Measurements from ENCODE around the gene QSOX1.

QSOX1 gene

DNA sequence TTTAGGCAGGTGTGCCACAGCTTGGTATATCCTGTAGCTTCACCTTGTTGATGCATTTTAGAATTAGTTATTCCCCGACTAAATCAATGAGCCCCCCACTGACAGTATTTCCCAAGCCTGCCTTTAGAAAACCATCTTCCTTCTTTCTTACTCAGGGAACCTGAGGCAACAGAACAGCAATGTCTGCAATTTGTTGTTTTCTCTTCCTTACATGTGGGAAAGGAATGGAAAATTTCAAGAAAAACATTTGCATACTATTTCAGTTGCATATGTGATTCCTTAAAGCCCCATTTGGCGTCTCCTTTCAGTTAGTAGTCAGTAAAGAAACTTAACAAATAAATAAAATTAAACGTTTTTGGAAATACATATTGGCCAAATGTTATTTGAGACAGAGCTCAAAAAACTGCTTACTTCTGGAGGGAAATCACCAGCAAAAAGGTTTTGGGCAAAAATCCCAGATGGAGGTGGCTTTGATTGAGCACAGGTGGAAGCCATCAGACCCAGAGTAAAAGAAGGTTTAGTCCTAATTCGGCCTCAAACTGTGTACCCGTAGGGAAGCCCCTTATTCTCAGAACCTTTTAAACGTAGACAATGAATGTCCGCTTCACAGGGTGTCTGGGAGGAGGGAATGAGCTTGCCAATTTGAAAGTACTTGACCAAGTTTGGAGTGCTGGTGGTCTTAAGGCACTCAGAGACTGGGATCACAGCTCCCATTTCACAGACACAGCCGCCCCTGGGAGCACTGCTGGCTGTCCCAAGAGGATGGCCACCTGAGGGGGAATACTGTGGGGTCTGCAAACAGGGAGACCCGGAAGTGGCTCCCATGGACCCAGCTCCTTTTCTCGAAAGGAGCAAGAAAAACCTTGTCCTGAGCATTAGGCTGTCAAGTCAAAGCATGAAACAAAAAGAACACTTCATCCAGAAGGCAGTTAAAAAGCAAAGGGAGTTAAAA is 84.8 kb downstream of the QSOX1 start:
- no peak for DNase-seq (ENCODE audit: low spot score in 2 of 2)

GRCh38 chr1:180241716-180242544 is 87.3 kb downstream of the QSOX1 start:
- peaks cover 5% of the 10 kb centered on the region for H3K4me1 Mint-ChIP-seq
- H3K9me3 Mint-ChIP-seq, result no peaks in the 10 kb centered on the region
- ATAC-seq (ENCODE audit: low read depth), result no peak
- no peak overlapping the region for H3K27ac Mint-ChIP-seq
- DNase-seq (ENCODE audit: low spot score in 2 of 2), result no peak
- H3K27me3 Mint-ChIP-seq, result peaks cover 28% of the 10 kb centered on the region
- H3K36me3 Mint-ChIP-seq, result no peaks in the 10 kb centered on the region
- no peak overlapping the region for H3K4me3 Mint-ChIP-seq

More for the DNA sequence above, 84.8 kb downstream of the QSOX1 start:
- Mint-ChIP-seq H3K9me3 (no peaks in the 10 kb centered on the region), H3K4me1 (peaks cover 16% of the 10 kb centered on the region), H3K27ac (no peak overlapping the region), H3K27me3 (peaks cover 34% of the 10 kb centered on the region), H3K36me3 (no peaks in the 10 kb centered on the region), H3K4me3 (no peak overlapping the region)
- no peak for ATAC-seq (ENCODE audit: low read depth)

DNA sequence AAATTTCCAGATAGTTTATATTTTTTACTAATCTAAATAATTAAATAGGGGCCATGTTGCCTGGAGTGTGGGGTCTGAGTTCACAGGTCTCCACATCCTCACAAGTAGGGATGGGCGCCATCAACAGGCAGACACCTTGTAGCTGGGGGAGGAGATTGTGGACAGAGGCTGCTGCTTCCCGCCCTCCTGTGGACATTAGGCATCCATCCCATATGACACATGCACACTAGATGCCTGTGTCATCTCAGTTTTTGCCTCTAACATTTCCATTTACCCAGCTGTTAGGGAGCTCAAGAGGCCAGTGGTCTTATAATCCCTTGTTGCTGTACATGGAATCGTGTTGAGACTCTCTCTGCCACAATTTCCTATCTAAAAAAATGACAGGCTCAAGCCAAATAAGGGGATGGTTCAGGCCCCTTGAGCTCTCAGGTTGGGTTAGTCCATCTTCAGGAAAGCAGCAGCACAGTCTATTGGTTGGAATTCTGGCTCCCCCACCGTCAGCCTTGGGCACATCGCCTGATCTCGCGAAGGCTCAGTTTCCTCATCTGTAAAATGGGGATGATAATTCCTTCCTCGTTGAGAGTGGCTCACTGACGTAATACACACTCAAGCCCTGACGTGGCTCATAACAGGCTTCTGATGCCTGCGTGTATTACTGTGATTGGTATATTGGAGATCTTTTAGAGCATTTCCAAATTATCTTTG is 89.0 kb downstream of the QSOX1 start:
- Mint-ChIP-seq H3K9me3 (no peaks in the 10 kb centered on the region), H3K27ac (no peak overlapping the region), H3K4me1 (peaks cover 5% of the 10 kb centered on the region), H3K36me3 (no peaks in the 10 kb centered on the region), H3K27me3 (peaks cover 21% of the 10 kb centered on the region), H3K4me3 (no peak overlapping the region)
- no peak for ATAC-seq (ENCODE audit: low read depth)
- no peak for DNase-seq (ENCODE audit: low spot score in 2 of 2)

DNA sequence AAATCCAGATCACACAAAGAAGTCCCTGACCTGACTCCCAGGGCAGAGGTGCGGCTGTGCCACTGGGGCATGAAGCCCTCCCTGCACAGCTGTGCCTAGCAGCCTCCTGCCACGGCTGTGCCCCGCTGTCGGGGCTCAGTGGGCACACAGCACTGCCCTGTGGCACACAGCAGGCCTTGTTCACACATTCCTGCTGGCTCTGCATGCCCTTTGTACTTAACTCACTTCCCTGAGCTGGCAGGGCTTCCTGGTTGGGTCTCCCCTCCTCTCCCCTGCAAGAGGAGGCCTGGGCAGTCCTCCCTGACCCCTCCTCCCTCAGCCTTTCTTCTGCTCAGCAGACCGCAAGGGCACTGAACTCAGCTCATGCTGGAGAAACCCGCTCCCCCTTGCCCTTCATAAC is 90.2 kb downstream of the QSOX1 start:
- Mint-ChIP-seq H3K27ac (no peak overlapping the region), H3K27me3 (peaks cover 21% of the 10 kb centered on the region), H3K4me1 (peaks cover 3% of the 10 kb centered on the region), H3K36me3 (no peaks in the 10 kb centered on the region), H3K9me3 (no peaks in the 10 kb centered on the region), H3K4me3 (no peak overlapping the region)
- ATAC-seq (ENCODE audit: low read depth) (no peak), DNase-seq (ENCODE audit: low spot score in 2 of 2) (no peak)

DNA sequence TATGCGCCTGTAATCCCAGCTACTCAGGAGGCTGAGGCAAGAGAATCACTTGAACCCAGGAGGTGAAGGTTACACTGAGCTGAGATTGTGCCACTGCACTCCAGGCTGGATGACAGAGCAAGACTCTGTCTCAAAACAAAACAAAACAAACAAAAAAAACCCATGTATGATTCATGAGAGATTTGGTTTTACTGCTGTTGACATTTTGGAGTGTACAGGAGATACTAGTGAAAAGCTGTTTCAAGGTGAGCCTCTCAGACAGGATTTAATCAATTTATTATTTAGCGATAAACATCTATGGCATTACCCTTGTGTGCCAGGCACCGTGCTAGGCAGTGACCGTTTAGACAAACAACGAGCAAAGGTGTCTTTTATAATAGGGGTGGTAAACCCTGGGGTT is 91.9 kb downstream of the QSOX1 start:
- ATAC-seq (ENCODE audit: low read depth), result no peak
- Mint-ChIP-seq H3K27me3 (peaks cover 29% of the 10 kb centered on the region), H3K4me1 (peaks cover 3% of the 10 kb centered on the region), H3K4me3 (no peak overlapping the region), H3K9me3 (no peaks in the 10 kb centered on the region), H3K27ac (no peak overlapping the region), H3K36me3 (no peaks in the 10 kb centered on the region)
- DNase-seq (ENCODE audit: low spot score in 2 of 2), result no peak

DNA sequence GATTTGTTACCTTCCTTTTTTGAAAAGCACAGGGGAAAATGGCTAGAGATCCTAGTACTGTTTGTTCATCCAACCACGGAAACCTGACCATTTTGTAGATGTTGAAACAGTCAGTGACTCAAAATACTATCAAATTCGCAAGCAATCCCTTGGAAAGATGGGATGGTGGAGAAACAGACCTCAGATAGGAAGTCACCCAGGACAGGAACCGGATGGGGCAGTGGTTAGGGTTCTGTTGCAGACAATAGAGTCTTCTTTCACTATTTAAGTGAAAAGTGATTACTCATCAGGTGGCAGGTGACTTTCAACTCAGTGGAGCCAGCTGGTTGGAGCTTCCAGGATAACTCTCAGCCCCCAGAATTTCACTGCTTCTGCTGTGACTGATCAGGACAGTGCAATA is 92.4 kb downstream of the QSOX1 start:
- Mint-ChIP-seq H3K27ac (no peak overlapping the region), H3K4me3 (no peak overlapping the region), H3K4me1 (peaks cover 1% of the 10 kb centered on the region), H3K36me3 (no peaks in the 10 kb centered on the region), H3K9me3 (no peaks in the 10 kb centered on the region), H3K27me3 (peaks cover 27% of the 10 kb centered on the region)
- ATAC-seq (ENCODE audit: low read depth) (no peak), DNase-seq (ENCODE audit: low spot score in 2 of 2) (no peak)

GRCh38 chr1:180247580-180247979 is 92.9 kb downstream of the QSOX1 start:
- H3K36me3 Mint-ChIP-seq, result no peaks in the 10 kb centered on the region
- H3K27me3 Mint-ChIP-seq, result peaks cover 24% of the 10 kb centered on the region
- no peak for ATAC-seq (ENCODE audit: low read depth)
- H3K4me1 Mint-ChIP-seq, result peaks cover 2% of the 10 kb centered on the region
- H3K27ac Mint-ChIP-seq, result no peak overlapping the region
- H3K4me3 Mint-ChIP-seq, result no peak overlapping the region
- H3K9me3 Mint-ChIP-seq, result no peaks in the 10 kb centered on the region
- DNase-seq (ENCODE audit: low spot score in 2 of 2), result no peak

DNA sequence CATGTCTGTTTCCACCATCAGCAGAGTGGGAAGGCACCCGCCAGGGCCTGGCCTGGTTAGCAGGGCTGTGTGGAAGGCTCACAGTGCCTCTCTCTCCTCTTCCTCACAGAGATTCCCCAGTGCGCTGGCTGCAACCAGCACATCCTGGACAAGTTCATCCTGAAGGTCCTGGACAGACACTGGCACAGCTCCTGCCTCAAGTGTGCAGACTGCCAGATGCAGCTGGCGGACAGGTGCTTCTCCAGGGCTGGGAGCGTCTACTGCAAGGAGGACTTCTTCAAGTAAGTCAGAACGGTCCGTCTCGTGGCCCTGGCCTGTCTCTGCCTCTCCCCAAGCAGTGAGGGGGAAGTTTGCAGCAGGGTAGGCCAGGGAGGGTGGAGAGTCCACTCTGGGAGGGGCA is 93.5 kb downstream of the QSOX1 start:
- H3K27me3 Mint-ChIP-seq, result peaks cover 27% of the 10 kb centered on the region
- ATAC-seq (ENCODE audit: low read depth), result no peak
- H3K9me3 Mint-ChIP-seq, result no peaks in the 10 kb centered on the region
- peaks cover 3% of the 10 kb centered on the region for H3K4me1 Mint-ChIP-seq
- no peak overlapping the region for H3K4me3 Mint-ChIP-seq
- no peak overlapping the region for H3K27ac Mint-ChIP-seq
- H3K36me3 Mint-ChIP-seq, result no peaks in the 10 kb centered on the region
- no peak for DNase-seq (ENCODE audit: low spot score in 2 of 2)

DNA sequence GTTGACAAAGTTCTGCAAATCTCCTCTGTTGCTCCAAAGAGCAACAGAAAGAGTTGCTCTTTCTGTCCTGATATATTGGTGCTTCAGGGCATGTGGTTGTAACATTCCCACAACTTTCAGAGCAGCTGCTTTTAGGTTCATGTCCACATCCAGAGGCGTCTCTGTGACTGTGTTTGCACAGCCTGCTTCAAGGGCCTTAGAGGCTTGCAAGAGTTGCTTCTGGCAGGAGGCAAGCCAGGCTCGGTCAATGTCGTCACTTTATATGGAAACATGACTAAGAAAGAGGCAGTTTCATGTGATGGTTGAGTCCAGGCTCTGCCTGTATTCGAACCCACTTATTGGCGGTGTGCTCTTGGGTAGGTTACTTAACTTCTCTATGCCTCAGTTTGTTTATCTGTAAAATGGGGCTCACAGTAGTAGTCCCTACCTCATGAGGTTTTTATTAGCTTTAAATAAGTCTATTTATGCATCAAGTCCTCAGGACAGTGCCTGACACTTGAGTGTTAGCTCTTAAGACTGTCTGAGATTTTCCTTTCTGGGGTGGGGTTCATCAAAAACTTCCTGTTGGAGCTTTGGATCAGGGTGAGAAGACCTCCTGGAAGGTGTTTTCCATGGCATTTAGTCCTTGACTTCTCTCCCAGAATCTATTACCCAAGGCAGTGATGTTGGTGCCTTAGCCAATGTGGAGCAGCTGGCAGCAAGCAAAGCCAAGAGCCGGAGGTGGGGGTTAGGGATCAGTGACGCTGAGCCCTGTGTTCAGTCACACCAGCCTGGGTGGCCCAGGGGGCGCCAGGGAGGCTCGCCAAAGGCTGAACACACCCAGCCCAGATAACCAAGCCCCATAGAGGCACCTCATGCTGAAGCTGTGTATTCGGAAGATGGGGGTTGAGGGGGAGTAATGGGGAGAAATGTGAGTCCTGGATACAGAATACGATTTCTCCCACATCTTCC is 94.3 kb downstream of the QSOX1 start:
- DNase-seq (ENCODE audit: low spot score in 2 of 2) (no peak), ATAC-seq (ENCODE audit: low read depth) (no peak)
- H3K4me3 Mint-ChIP-seq, result no peak overlapping the region
- H3K36me3 Mint-ChIP-seq, result no peaks in the 10 kb centered on the region
- H3K9me3 Mint-ChIP-seq, result no peaks in the 10 kb centered on the region
- H3K4me1 Mint-ChIP-seq, result peaks cover 3% of the 10 kb centered on the region
- H3K27me3 Mint-ChIP-seq, result peaks cover 29% of the 10 kb centered on the region
- H3K27ac Mint-ChIP-seq, result no peak overlapping the region

DNA sequence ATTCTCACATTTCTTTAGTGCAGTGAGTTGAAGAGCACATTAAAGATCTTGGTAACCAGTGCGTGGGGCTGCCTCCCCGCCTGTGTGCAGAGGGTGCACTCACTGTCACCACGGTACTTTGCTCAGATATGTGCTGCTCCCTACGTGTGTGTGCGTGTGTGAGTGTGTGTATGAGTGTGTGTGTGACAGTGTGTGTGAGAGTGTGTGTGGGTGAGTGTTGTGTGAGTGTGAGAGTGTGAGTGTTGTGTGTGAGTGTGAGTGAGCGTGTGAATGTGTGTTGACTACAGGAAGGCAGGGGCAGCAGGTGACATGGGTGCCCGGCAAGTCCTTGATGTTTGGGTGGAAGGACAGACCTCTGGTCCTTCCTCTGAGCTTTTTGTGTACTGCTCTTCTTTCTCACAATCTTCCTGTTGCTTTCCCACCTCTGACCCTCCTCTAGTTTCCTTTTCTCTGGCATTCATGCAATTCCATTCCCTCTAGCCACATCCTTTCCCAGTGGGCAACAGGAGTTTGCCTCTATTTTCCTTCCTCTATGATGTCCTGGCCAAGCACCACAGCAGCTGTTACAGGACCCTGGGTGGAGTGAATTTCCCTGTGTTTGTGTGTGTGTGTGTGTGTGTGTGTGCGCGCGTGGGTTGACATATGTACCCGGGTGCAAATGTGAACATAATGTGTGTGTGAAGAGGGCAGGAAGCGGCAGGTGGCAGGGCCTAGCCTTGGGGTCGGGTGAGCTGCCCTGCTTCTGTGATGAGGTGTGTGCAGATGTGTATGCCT is 95.2 kb downstream of the QSOX1 start:
- H3K9me3 Mint-ChIP-seq, result no peaks in the 10 kb centered on the region
- ATAC-seq (ENCODE audit: low read depth) (no peak), DNase-seq (ENCODE audit: low spot score in 2 of 2) (no peak)
- no peaks in the 10 kb centered on the region for H3K36me3 Mint-ChIP-seq
- peaks cover 3% of the 10 kb centered on the region for H3K4me1 Mint-ChIP-seq
- H3K4me3 Mint-ChIP-seq, result no peak overlapping the region
- no peak overlapping the region for H3K27ac Mint-ChIP-seq
- H3K27me3 Mint-ChIP-seq, result peaks cover 32% of the 10 kb centered on the region

DNA sequence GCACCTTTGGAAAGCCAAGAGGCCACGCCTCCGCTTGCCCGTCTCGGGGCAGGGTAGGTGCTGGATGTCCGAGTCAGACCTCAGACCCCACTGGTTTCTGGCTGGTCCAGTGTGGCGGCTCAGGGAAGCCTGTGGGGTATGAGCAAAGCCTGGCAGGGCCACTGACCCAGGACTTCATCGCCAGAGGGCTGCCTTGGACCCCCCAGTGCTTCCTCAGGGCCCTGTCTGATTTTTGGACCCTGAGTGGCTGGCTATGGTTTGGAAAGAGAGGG is 95.8 kb downstream of the QSOX1 start:
- H3K27me3 Mint-ChIP-seq, result peaks cover 30% of the 10 kb centered on the region
- no peak for DNase-seq (ENCODE audit: low spot score in 2 of 2)
- H3K36me3 Mint-ChIP-seq, result no peaks in the 10 kb centered on the region
- H3K9me3 Mint-ChIP-seq, result no peaks in the 10 kb centered on the region
- no peak overlapping the region for H3K27ac Mint-ChIP-seq
- H3K4me1 Mint-ChIP-seq, result peaks cover 3% of the 10 kb centered on the region
- no peak for ATAC-seq (ENCODE audit: low read depth)
- no peak overlapping the region for H3K4me3 Mint-ChIP-seq

GRCh38 chr1:180250883-180251509 is 96.3 kb downstream of the QSOX1 start:
- Mint-ChIP-seq H3K27me3 (peaks cover 28% of the 10 kb centered on the region), H3K4me3 (no peak overlapping the region), H3K4me1 (peaks cover 3% of the 10 kb centered on the region), H3K27ac (no peak overlapping the region), H3K36me3 (no peaks in the 10 kb centered on the region), H3K9me3 (no peaks in the 10 kb centered on the region)
- DNase-seq (ENCODE audit: low spot score in 2 of 2) (no peak), ATAC-seq (ENCODE audit: low read depth) (no peak)
